NCI-H345 treated with DMSO at 0.1 percent for 48 hours (cell line): ENCODE measurements around the gene ANKRD44.

ENCODE experiments used
- DNase-seq: peaks from one replicate; lab custom pipeline; 2025; ENCODE audit not compliant: unreplicated experiment; lab: John Stamatoyannopoulos, UW

Gene ANKRD44

GRCh38 chr2:197121255-197121654 lies 189.3 kb downstream of the ANKRD44 start:
- no peak for DNase-seq

DNA sequence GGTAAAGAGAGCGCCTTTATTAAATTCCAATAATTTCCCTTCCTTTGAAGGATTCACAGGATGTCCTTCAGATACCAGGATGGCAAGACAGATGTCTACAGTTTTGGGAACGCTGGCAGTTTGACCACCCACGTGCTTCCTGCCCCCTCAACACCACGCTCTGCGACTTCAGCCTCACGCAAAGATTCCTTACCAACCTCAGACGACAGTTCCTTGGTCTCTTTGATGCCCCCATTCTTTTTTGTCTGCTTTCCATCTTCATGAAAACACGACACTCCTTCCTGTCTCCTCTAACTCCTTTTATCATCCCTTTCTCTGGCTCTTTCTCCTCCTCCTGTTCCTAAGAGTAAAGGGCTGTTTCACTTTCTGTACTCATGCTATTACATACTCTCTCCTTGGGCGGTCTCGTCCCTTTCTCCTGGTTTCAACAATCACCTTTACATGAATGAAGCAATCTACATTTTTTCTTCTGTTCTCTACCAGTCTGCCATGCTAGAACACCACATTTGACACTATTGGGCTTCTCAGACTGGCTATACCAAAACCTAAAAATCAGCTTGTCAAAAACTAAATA lies 194.2 kb downstream of the ANKRD44 start:
- DNase-seq: no peak

DNA sequence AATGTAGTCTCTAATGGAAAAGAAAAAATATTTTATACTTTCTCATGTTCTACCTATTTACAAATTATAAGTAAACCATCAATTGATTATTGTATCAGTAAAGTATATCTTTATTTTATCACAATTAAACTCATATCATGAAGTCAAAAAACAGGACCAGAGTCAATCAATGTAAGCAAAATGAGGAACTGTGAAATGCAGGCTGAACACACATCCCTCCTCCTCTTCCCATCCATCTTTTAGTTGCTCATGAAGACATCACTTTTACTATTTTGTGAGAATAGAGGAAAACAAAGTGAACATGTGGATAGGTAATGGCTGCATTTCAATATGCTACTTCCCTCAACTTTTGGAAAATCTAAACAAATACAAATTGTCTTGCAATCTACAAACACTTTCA lies 195.3 kb downstream of the ANKRD44 start:
- no peak for DNase-seq

DNA sequence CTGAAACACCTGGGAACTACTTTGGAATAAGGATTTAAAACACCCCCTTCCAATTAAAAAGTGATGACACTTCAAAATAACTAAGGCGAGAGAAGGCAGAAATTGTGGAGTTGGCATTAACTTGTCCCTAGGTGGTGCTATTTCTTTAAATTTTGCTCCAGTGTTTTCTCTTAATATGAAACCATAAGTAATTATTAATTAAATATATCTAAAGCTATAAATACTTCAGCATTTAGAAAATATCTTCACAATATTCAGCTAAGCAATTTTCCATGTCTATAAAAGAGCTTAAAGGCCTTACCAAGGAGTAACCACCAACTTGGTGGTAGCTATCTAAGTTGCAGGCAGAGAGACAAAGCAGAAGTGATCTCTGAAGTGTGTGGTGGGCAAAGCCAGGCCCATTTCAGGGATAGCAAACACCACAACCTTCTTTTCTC lies 197.3 kb downstream of the ANKRD44 start:
- DNase-seq: no peak

GRCh38 chr2:197109326-197109725 lies 201.3 kb downstream of the ANKRD44 start:
- DNase-seq: no peak

DNA sequence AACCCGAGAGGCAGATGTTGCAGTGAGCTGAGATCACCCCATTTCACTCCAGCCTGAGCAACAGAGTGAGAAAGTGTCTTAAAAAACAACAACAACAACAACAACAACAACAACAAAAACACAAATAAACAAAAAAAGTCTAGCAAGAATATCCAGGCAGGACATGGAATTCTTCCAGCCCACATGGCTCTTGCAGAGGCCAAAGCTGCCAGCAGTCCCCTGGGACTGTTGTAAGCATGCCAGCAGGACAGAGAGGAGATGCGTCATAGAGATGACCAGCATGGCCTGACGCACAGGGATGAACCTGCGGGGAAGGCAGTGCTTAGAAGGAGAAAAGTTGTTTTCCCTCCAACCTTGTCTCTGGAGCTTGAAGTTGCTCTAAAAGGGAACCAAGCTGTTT lies 201.8 kb downstream of the ANKRD44 start:
- no peak for DNase-seq

DNA sequence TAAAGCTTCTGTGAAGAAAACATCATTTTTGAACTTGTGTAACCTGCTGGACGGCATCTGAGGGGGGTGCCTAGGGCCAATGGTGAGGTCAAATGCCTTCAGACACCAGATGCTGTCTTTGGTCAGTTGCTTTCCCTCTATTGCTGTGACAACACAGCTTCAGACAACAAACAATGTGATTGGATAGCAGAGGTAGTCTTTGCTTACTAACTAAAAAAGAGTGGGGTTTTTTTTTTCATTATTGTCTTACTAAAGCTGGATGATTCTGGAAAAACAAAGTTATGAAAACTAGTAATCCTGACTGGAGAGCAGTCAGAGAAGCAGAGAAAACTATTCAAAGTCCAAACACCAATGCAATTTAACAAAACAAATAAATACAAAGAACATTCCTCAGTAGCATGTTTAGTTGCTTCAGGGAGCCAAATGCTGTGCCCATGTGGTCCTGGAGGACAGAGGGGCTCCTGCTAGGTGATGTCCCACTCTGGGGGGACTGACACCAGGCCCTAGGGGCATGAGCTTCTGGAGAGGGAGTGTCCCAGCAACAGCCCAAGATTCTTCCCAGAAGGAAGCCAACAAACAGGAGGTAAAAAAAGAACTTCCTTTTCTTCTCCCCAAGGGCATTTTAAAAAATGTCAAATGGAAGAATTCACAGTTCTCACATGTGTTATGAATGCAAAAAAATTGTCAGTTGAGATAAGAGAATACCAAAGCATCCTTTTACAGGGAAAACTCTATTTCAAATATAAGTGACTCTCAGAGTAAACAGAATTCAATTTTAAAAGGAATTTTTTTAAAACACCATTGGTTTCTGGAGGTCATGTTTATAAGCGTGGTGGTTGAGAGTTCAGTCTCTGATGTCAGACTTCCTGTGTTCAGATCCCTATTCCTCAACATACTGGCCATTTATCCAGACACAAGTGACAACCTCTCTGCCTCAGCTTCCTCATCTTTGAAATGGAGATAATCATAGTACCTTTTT lies 203.0 kb downstream of the ANKRD44 start:
- no peak for DNase-seq

- DNase-seq: no peak
Observed at GRCh38 chr2:197103363-197103762, 207.2 kb downstream of the ANKRD44 start.

DNA sequence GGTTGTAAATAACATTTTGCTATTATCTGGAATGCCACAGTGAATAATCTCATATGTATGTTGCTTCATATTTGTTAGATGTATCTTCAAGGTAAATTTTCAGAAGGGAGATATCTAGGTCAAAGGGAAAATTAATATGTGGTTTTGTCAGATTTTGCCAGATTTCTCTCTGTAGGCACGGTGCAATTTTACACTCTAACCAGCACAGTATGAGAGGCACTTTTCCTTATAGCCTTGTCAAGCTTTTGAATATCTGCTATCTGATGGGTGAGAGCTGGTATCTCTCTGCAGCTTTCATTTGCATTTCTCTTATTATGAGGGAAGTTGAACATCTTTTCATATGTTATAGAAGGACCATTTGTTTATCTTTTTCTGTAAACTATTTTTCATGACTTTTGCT lies 208.3 kb downstream of the ANKRD44 start:
- DNase-seq: no peak

DNA sequence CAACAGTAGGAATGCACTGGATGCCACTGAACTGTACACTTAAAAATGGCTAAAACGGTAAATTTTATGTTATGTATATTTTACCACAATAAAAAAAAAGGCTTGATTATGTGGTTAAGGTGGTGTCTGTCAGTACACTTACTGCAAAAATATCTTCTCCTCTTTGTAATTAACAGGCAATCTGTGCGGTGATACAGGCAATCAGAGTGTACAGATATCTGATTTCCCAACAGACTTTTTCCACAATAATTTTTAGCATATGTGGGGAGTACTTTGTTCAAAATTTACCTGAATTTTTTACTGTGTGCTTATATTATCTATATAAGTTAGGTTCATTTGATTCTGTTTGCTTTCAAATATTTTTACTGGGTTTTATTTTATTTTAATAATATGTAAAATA lies 209.1 kb downstream of the ANKRD44 start:
- no peak for DNase-seq

DNA sequence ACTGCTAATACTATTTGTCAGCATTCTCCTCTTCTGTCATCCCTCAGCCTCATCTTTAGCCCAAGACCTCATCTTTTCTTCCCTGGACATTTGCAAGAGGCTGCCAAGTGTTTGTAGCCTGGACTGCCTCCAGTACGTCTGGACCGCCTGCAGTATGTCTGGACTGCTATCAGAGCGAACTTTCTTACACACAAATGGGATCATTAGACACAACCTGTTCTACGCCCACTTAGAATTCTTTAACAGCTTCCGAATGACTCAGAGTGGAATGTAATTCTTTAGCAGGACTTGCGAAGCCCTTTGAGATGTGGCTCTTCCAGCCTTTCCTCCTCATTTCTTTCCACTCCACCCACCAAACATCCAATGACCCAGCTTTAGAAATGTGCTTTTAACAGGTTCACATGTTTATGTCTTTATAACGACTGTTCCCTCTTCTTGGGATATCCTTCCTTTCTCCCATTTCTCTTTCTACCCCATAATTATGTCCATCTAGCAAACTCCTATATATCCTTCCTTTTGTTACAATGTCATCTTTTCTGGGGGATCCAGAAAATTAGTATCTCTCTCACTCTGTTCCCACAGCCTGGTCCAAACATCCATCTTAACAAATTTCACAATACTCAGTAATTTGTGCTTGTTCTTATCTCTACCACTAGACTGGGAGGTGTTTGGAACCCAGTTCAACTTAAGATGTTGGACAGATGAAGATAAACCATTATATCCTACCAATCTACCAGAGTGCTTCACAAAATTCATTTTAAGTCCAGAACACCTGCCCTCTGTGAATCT lies 212.8 kb downstream of the ANKRD44 start:
- DNase-seq: no peak

- no peak for DNase-seq
Observed at GRCh38 chr2:197096649-197097048, 213.9 kb downstream of the ANKRD44 start.

DNA sequence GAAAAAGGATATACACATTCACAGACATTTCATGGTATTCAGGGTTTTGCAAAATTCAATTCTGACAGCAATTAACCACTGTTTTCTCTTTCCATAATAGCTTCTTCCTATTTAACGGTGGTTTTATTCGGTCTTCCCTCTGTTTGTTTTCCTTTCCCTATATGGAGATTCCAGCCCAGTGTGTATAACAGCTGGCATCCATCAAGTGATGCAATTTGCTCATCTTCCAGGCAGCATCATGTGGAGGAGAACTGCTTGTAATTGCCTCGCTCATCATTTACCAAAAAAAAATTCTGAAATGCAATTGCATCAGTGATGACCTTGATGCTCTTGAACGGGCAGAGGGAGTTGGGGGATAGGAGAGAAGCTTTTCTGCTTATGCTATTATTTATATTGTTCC lies 218.1 kb downstream of the ANKRD44 start:
- no peak for DNase-seq

DNA sequence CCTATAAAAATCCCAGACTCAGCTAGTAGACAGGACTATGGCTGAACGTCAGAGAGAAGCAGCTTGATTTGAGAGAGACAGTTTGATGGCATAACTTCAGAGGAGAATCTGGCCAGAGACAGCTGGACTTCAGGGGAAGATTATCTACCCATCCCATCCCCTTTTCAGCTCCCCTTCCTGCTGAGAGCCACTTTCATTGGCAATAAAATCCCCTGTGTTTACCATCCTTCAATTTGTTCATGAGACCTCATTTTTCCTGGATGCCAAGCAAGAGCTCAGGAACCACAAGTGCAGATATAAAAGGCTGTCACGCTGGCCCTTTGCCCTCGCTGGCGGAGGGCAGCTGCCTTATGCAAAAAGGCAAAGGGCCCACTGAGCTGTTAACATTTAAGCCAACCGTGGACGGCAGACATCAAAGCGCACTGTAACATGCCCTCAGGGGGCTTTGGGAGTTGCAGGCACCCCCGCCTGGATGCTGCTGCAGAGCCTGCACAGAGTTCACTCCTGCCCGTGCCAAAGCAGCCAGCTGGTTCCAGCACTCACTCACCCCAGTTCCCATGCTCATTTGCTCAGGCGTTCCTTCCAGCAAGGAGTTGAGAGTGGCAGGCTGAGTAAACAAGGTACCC lies 219.7 kb downstream of the ANKRD44 start:
- DNase-seq: no peak

- DNase-seq: no peak
Observed at GRCh38 chr2:197089655-197090054, 220.9 kb downstream of the ANKRD44 start.

GRCh38 chr2:197088694-197089093 lies 221.9 kb downstream of the ANKRD44 start:
- DNase-seq: no peak

DNA sequence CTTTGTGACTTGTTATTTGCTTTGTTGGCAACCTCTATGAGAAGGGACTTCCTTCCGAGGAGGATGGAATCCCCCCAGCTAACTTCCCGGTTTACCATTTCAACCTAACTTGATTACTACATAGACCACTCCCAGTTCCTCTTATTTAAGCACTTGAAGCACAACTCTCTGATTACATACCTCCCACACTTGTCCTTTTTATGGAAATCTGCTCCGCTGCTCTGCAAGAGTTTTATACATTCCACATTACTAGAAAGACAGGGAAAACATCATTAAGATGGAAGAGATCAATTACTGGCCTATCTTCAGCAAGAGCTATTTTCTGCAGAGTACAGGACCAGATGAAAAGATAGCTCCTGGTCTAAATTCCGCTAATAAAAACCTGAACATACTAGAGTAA lies 224.1 kb downstream of the ANKRD44 start:
- no peak for DNase-seq

DNA sequence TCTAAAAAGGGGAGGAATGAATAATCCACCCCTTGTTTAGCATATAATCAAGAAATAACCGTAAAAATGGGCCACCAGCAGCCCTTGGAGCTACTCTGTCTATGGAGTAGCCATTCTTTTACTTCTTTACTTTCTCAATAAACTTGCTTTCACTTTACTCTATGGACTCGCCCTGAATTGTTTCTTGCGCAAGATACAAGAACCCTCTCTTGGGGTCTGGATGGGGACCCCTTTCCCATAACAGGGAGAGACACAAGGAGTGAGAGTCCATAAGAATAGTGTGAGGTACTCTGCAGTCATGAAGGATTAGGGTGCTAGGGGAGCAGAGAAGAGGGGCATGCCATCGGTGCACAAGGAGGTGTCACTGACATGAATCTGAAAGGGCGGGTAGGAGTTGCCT lies 224.9 kb downstream of the ANKRD44 start:
- DNase-seq: no peak

DNA sequence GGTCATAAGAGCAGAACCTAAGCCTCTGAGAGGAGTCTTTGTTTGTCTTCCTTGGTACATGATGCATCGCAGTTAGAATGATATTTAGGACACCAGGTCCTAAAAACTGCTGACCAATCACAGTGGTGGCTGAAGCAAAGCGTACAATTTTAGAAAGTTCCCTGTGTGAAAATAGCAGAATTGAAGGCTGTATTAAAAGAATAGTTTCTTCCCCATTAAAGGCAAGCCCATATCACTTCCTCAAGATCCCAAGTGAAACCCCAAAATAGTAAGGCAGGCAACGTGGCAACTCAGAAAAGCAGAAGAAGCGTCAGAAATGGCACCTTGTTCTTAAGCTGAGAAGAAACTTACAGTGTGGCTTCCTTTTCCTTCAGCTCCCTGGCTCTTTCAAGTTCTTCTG lies 229.3 kb downstream of the ANKRD44 start:
- no peak for DNase-seq

DNA sequence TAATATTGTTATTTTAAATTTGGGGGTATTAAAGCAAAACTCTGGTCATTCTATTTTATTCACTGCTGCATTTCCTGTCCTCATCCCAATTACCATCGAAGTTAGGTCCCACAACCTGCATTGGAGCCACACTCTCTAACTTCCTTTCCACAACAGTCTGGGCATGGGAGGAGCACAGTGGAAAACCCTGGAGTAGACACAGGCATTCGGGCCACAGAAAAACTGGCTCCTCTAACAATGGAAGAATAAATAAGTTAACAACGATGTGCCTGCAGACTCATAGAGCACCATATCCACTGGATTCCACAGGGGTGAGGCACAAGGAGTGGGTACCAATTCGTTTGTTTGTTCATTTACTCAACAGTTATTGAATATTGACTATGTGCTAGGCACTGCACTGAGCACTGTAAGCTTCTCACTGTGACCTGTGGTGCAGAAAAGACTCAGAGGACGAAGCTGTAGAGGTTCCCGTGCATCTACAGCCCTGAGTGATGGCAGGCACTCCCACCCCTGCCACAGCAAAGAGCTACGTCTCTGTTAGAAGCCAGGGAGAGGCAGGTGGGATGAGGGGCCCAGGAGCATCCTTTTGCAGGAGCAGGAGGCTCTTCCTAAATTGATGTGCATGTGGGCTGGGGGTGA lies 229.9 kb downstream of the ANKRD44 start:
- DNase-seq: no peak
